NB4 (cell line): ENCODE results near the gene ARL4C.

Experiments
- CTCF ChIP-seq: IDR thresholded peaks from one replicate; pipeline ENCODE4 v1.5.1; 2012; ENCODE audit warnings: low read depth, low read length
- MAX ChIP-seq: IDR thresholded peaks from 2 replicates; pipeline ENCODE4 v1.6.1; 2011; ENCODE audit warnings: low read depth, low read length
- MYC ChIP-seq: IDR thresholded peaks from 2 replicates; pipeline ENCODE4 v1.6.1; 2011; ENCODE audit warnings: low read depth, low read length
- POLR2A ChIP-seq: IDR thresholded peaks from 2 replicates; pipeline ENCODE4 v1.6.1; 2011; ENCODE audit warnings: mild to moderate bottlenecking; ENCODE audit not compliant: insufficient read length; ENCODE audit errors: extremely low read depth

- TF ChIP-seq POLR2A (no peak), CTCF (no peak), MAX (peak; percentile 23; the same call in 1 of the 2 replicates), MYC (no peak)
Measured at GRCh38 chr2:234444893-234445292, 52.0 kb downstream of the ARL4C start.
